ENCODE results near the gene PKHD1. TPM values are rescaled to one million over a fixed set of nuclear protein-coding genes. Genes with fewer than 3 reads are reported as not detected.

Gene PKHD1
- total RNA-seq, 1 experiment from 2014 or later: not detected

DNA sequence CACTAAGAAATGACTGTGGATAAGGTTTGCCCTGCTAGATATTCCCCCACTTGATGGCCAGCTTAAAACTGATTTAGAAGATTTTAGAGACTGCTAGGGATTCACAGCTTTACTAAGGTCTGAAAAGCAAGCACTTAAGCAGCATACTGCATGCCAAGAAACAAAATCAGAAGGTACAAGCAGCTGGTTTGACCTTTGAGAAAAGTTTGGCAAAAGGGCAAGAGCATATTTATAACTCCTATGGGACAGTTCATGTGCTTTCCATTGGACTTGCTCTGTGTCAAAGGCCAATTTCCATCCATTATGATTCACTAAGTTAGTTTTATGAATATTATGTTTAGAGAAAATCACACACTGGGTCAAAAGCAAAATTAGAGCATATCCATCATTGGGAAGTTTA, 402.8 kb downstream of the PKHD1 start:
- in situ Hi-C loops (cut with HindIII; ENCODE audit: low sequenced_read_pairs): no loop called here
- no peak for DNase-seq (ENCODE audit: low spot score)

DNA sequence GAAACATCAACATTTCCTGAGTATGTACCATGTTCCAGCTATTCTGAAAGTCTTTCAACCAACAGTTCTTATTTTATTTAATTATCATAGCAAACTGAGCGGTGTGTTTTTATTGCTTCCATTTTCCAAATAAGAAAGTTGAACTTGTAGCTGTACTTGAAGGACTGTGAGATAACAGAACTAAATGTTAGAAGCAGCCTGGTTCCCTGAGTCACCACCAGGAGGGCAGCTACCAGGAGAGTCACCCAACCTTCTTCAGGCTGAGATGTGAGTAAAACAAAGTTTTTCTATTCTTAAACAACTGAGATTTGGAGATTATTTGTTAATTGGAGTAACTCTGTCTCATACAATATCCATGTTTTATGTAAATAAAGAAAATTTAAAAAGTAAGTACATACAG, 403.4 kb downstream of the PKHD1 start:
- in situ Hi-C loops (cut with HindIII; ENCODE audit: low sequenced_read_pairs): no loop called here
- DNase-seq (ENCODE audit: low spot score): no peak

- no peak for DNase-seq (ENCODE audit: low spot score)
- in situ Hi-C loops (cut with HindIII; ENCODE audit: low sequenced_read_pairs): no loop called here
Observed at GRCh38 chr6:51678905-51679620, 408.4 kb downstream of the PKHD1 start.

DNA sequence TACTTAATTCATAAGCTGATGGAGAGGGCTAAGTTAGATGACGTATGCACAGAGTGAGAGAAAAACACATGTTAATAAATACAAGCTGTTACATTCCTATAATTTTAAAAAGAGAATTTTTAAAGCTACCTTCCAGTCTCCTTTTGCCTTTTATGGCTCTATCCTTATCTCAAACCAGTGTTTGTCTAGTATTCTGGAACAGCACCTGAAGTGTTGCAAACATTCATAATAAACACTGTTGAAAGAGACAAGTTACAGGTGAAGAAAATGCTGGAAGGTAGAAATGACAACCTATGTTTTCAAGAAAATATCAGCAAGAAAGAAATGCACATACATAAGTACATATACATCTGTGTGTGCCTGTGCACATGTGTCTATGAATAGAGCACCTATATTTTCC, 409.1 kb downstream of the PKHD1 start:
- in situ Hi-C loops (cut with HindIII; ENCODE audit: low sequenced_read_pairs): no loop called here
- DNase-seq (ENCODE audit: low spot score): no peak

GRCh38 chr6:51675922-51676275, 411.5 kb downstream of the PKHD1 start:
- in situ Hi-C loops (cut with HindIII; ENCODE audit: low sequenced_read_pairs): no loop called here
- no peak for DNase-seq (ENCODE audit: low spot score)

DNA sequence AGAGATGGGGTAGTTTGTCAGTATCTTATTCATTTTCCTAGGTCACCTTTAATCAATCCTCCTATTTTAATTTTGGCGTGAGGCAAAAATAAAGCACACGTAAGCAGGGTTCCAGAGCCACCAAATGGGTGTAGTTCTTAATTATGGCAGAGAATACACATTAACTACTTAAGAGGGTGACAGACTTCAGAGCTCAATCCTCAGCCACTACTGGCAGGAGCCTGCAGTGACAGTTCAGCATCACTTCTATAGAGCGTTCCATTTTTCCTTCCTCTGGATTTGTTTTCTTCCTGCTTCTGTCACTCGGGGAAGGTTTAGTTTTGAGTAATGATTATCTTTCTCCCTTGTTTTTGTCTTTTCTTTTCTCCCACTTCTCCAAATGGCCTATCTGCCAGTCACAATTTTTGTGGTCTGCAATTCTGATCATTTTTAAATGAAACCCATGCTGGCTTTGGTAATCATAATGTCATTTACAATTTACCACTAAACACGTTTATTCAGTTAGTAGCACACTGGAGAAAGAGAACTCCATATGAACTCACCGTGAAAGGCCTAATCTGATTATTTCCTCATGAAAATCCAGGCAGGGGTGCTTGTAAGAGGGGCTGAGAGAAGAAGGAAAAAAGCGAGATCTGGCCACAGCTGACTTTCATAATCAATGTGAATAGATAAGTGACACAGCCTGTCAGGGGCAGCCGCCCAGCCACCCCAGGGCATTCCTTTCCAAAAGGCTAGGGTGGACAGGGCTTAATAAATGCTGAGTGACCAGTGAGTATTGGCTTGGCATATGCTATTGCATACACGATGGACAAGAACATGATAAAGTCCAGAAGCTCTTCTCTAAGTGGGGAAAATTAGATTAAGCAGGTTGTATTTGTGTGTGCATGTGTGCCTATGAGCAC, 412.1 kb downstream of the PKHD1 start:
- no peak for DNase-seq (ENCODE audit: low spot score)
- in situ Hi-C loops (cut with HindIII; ENCODE audit: low sequenced_read_pairs): no loop called here

GRCh38 chr6:51663525-51663924, 423.9 kb downstream of the PKHD1 start:
- in situ Hi-C loops (cut with HindIII; ENCODE audit: low sequenced_read_pairs): no loop called here
- no peak for DNase-seq (ENCODE audit: low spot score)

DNA sequence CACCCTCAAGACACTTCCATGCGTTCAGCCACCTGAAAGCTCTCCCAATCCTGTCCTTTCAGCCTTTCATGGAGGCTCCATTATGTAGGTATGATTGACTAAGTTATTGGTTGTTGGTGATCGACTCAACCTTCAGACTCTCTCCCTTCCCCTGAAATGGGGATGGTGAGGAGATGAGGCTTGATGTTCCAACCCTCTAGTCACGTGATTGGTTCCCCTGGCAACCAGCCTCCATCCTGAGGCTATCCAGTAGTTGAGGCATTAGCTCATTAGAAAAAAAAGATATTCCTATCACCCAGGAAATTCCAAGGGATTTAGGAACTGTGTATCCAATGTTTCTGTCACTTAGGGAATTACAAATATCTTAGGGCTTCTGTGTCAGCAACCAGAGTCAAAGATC, 426.6 kb downstream of the PKHD1 start:
- in situ Hi-C loops (cut with HindIII; ENCODE audit: low sequenced_read_pairs): no loop called here
- no peak for DNase-seq (ENCODE audit: low spot score)

DNA sequence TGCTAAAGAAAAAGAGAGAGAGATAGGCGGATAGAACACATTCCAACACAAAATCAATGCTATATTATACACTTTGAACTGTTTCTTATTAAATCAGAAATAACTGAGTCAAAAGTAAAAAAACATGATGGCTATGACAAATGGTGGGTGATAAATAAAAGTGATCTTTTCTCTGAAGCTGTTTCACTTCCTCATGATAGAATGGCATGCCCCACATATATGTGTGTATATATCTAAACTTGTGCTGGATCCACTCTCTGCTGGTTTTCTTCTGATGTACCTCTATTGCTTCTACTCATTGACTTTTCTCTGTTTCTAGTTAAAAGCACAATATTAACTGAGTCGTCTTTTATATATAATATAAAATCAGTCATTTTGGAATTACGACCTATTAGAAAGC, 429.9 kb downstream of the PKHD1 start:
- no peak for DNase-seq (ENCODE audit: low spot score)
- in situ Hi-C loops (cut with HindIII; ENCODE audit: low sequenced_read_pairs): no loop called here

DNA sequence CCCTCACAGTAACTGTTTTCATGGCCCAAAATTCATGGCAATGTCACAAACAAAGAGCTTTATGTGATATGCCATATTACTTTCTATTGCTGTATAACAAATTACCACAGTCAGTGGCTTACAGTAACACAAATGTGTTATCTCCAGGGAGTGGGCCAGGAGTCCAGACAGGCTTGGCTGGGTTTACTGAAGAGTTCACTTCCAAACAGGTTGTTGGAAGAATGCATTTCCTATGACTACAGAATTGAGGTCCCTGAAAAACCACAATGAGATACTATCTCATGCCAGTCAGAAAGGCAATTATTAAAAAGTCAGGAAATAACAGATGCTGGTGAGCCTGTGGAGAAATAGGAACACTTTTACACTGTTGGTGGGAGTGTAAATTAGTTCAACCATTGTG, 431.9 kb downstream of the PKHD1 start:
- DNase-seq (ENCODE audit: low spot score): no peak
- in situ Hi-C loops (cut with HindIII; ENCODE audit: low sequenced_read_pairs): no loop called here

GRCh38 chr6:51654647-51655046, 432.8 kb downstream of the PKHD1 start:
- in situ Hi-C loops (cut with HindIII; ENCODE audit: low sequenced_read_pairs): no loop called here
- DNase-seq (ENCODE audit: low spot score): no peak

- no peak for DNase-seq (ENCODE audit: low spot score)
- in situ Hi-C loops (cut with HindIII; ENCODE audit: low sequenced_read_pairs): no loop called here
Observed at GRCh38 chr6:51651132-51651817, 436.1 kb downstream of the PKHD1 start.

GRCh38 chr6:51648774-51649173, 438.6 kb downstream of the PKHD1 start:
- in situ Hi-C loops (cut with HindIII; ENCODE audit: low sequenced_read_pairs): no loop called here
- DNase-seq (ENCODE audit: low spot score): no peak

DNA sequence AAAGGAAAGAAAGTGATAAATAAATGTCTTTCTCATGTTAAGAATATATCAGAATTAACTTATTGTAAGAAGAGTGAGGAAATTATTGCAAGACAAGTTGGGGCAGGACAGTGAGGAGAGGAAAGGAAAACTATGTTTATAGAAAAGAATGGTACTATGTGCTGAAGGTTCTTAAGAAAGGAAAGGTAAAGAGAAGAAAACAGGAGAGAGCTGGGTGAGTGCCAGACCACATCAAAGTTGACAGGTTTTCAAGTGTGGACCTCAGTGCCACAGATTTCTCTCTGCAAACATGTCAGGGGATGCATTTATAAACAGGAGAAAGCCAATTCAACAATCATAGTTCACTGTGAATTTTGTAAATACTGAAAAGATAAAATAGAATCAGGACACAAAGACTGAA, 439.2 kb downstream of the PKHD1 start:
- in situ Hi-C loops (cut with HindIII; ENCODE audit: low sequenced_read_pairs): no loop called here
- DNase-seq (ENCODE audit: low spot score): no peak

DNA sequence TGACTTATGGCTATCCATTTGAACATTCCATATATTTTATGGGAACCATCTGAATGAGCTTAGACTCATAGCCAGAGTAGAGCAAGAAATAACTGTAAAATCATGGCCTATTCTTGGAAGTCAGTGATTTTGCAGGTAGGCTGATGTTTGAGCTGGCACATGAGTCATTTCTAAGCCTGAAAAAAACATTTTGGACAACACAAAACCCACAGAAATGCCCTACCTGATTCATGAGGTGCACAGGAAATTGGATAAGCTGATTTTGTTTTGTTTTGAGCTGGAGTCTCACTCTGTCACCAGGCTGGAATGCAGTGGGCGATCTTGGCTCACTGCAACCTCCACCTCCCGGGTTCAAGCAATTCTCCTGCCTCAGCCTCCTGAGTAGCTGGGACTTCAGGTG, 443.0 kb downstream of the PKHD1 start:
- in situ Hi-C loops (cut with HindIII; ENCODE audit: low sequenced_read_pairs): no loop called here
- no peak for DNase-seq (ENCODE audit: low spot score)

DNA sequence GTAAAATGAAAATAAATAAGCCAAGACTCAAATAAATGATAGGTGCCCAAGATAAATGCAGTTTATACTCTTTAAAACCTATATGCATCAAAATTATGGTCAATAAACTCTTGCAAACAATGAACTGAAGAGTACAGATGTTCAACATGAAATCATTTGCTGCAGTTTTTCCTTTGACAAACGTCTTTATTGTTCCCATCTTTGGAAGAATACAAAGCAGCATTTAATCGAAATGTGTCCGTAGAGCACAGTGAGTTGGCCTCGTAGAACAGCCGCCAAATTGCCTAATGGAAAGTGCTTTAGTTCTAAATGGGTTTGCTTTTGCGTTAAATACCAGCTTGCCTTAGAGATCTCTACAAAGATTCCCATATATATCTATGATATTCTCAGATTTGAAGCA, 447.4 kb downstream of the PKHD1 start:
- DNase-seq (ENCODE audit: low spot score): no peak
- in situ Hi-C loops (cut with HindIII; ENCODE audit: low sequenced_read_pairs): no loop called here

GRCh38 chr6:51633424-51633823, 454.0 kb downstream of the PKHD1 start:
- in situ Hi-C loops (cut with HindIII; ENCODE audit: low sequenced_read_pairs): no loop called here
- DNase-seq (ENCODE audit: low spot score): no peak

DNA sequence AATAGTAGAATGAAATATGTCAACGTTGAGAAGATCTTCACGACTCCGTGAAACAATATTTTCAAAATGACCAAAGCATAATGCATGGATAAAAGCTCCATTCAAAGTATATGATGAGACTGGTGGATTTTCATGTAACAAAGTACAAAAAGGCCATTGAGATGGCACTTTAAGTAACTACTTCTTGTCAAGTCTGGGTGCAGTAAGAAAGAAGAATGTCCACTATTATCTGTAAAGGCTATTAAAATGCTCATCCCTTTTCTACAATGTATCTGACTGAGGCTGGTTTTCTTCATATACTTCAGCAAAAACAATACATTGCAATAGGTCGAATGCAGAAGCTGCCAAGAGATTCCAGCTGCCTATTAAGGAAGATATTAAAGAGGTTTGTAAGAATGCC, 457.4 kb downstream of the PKHD1 start:
- in situ Hi-C loops (cut with HindIII; ENCODE audit: low sequenced_read_pairs): no loop called here
- no peak for DNase-seq (ENCODE audit: low spot score)

- DNase-seq (ENCODE audit: low spot score): no peak
- in situ Hi-C loops (cut with HindIII; ENCODE audit: low sequenced_read_pairs): no loop called here
Observed at GRCh38 chr6:51626391-51626790, 461.0 kb downstream of the PKHD1 start.

DNA sequence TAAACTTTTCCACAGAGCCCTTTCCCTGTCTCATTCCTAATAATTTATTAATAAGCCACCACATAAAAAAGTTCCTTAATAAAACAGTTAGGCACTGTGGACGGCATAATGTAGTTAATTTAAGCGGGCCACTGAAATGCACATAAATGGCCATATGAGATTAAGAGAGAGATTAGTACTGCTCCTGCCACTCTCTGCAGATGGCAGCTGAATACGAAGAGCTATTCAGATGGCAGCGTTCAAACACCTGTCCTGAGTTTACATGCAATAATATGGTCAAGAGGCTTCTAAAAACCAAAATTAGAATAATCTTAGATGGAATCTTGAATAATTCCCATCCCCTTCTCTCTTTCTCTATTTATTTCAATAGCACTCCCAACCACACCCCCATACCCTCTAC, 461.8 kb downstream of the PKHD1 start:
- DNase-seq (ENCODE audit: low spot score): no peak
- in situ Hi-C loops (cut with HindIII; ENCODE audit: low sequenced_read_pairs): no loop called here
